ENCODE data around the gene UGT1A5. TPM values are rescaled to one million over a fixed set of nuclear protein-coding genes. Genes with fewer than 3 reads are reported as not detected.

Gene UGT1A5
- polyA plus RNA-seq, 1 experiment = not detected

DNA sequence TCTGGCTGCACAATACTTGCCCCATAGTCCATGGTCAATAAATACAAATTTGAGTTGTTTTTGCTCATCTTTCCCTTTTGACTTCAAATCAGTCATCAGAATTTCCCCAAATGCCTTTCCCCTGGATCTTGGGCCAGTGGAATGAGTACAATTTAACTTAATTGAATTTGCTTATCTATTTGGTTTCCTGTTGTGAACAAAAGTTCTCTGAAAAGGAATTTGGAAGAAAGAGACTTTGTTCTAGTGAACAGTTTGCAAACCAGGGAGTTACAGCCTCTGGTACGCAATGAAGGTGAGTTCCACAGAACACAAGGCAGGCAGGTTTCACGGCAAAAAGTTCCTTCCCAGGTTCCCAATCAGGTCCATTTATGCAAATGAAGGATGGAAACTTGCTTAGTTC, 46.1 kb downstream of the UGT1A5 start:
- TF ChIP-seq, protein P1, sequence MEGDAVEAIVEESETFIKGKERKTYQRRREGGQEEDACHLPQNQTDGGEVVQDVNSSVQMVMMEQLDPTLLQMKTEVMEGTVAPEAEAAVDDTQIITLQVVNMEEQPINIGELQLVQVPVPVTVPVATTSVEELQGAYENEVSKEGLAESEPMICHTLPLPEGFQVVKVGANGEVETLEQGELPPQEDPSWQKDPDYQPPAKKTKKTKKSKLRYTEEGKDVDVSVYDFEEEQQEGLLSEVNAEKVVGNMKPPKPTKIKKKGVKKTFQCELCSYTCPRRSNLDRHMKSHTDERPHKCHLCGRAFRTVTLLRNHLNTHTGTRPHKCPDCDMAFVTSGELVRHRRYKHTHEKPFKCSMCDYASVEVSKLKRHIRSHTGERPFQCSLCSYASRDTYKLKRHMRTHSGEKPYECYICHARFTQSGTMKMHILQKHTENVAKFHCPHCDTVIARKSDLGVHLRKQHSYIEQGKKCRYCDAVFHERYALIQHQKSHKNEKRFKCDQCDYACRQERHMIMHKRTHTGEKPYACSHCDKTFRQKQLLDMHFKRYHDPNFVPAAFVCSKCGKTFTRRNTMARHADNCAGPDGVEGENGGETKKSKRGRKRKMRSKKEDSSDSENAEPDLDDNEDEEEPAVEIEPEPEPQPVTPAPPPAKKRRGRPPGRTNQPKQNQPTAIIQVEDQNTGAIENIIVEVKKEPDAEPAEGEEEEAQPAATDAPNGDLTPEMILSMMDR (IDR thresholded peaks at IDR 0.05; ENCODE audit: insufficient read depth, low read depth, low read length) = no peak
- Histone ChIP-seq H3K4me3 (ENCODE audit: low read depth, low read length) (no peak overlapping the region), H3K27me3 (ENCODE audit: control insufficient read depth, insufficient read depth, low read length) (no peaks in the 10 kb centered on the region; the same call in 1 of the 2 replicates), H3K36me3 (ENCODE audit: control insufficient read depth, insufficient read depth, low read length) (no peaks in the 10 kb centered on the region)
- no peak for DNase-seq (ENCODE audit: low read depth)
- ChIA-PET POLR2A (no interaction called here), CTCF (no interaction called here)

DNA sequence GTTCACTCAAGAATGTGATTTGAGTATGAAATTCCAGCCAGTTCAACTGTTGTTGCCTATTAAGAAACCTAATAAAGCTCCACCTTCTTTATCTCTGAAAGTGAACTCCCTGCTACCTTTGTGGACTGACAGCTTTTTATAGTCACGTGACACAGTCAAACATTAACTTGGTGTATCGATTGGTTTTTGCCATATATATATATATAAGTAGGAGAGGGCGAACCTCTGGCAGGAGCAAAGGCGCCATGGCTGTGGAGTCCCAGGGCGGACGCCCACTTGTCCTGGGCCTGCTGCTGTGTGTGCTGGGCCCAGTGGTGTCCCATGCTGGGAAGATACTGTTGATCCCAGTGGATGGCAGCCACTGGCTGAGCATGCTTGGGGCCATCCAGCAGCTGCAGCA, 47.3 kb downstream of the UGT1A5 start, which contains the start of gene UGT1A1:
Gene UGT1A1 (plus strand): TSS at position 228 of the 400 bp plus-strand sequence. CDS start 18 bp downstream, at position 246.
- DNase-seq (ENCODE audit: low read depth) = no peak
- POLR2A ChIA-PET = no interaction called here
- CTCF ChIA-PET = no interaction called here

DNA sequence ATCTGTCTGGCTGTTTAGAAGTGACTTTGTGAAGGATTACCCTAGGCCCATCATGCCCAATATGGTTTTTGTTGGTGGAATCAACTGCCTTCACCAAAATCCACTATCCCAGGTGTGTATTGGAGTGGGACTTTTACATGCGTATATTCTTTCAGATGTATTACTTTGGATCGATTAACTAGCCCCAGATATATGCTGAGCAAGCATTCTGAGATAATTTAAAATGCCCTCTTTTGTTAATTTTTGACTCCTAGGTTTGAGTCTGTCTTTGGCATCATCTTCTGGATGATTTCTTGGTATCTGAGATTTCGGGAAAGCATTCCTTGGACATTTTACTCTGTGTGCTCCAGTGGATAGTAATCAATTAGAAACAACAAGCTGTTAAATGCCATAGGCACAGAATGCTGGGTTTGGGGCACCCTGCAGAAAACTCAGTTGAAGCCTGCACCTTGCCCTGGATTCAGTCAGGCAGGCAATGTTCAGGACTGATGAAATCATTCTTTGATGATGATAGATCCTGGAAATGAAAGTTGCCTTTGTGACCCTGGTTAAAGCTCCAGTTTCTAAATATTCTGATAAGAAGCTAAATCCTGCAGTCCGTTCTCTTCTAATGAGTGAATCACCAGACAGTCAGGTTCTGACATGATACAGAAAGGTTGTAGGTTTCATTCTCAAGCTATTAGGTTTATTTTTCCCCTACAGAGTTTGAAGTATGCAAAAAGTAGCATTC, 48.5 kb downstream of the UGT1A5 start:
- TF ChIP-seq, protein P1 (IDR thresholded peaks at IDR 0.05; ENCODE audit: insufficient read depth, low read depth, low read length) = no peak
- no peaks in the 10 kb centered on the region; the same call in 1 of the 2 replicates for H3K27me3 ChIP-seq (ENCODE audit: control insufficient read depth, insufficient read depth, low read length)
- DNase-seq (ENCODE audit: low read depth) = no peak
- CTCF ChIA-PET = interaction anchor here (0.6 kb wide), 1 partner anchor 15 kb away, joined by 3 read pairs; no protein-coding TSS in a partner anchor
- no peak overlapping the region for H3K4me3 ChIP-seq (ENCODE audit: low read depth, low read length)
- no peaks in the 10 kb centered on the region for H3K36me3 ChIP-seq (ENCODE audit: control insufficient read depth, insufficient read depth, low read length)
- POLR2A ChIA-PET = no interaction called here

More for the DNA sequence above, 47.3 kb downstream of the UGT1A5 start, which contains the start of gene UGT1A1:
- H3K4me3 ChIP-seq (ENCODE audit: low read depth, low read length) = no peak within 1 kb of the TSS
- no peaks in the 10 kb centered on the region for H3K36me3 ChIP-seq (ENCODE audit: control insufficient read depth, insufficient read depth, low read length)
- TF ChIP-seq, protein P1 (IDR thresholded peaks at IDR 0.05; ENCODE audit: insufficient read depth, low read depth, low read length) = no peak
- H3K27me3 ChIP-seq (ENCODE audit: control insufficient read depth, insufficient read depth, low read length) = no peaks in the 10 kb centered on the region; the same call in 1 of the 2 replicates

DNA sequence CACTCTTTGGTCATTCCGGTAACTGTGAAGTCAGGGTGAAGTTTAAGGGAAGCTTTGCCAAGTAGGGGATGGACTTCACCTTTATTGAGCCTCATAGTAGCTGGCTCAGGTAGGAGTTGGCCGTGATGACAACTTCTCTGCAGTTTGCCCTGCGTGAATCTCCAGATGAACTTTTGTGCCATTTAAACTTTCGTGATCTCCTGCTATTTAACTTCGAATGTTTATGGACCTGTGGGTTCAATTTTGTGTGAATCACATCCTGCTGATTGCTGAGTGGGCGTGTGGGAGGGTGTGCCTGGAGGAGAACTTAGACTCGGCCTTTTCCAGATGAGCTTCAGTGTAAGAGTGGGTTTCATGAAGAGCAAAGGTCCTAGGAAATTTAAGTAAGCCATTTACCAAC, 51.6 kb downstream of the UGT1A5 start:
- TF ChIP-seq, protein P1 (IDR thresholded peaks at IDR 0.05; ENCODE audit: insufficient read depth, low read depth, low read length) = no peak
- no peaks in the 10 kb centered on the region for H3K36me3 ChIP-seq (ENCODE audit: control insufficient read depth, insufficient read depth, low read length)
- CTCF ChIA-PET = interaction anchor here (0.6 kb wide), 1 partner anchor 212 kb away, joined by 3 read pairs; no protein-coding TSS in a partner anchor
- no peak overlapping the region for H3K4me3 ChIP-seq (ENCODE audit: low read depth, low read length)
- peak; percentile 55 for DNase-seq (ENCODE audit: low read depth)
- POLR2A ChIA-PET = interaction anchor here (0.6 kb wide), 1 partner anchor 1697 kb away, joined by 4 read pairs; no protein-coding TSS in a partner anchor
- no peaks in the 10 kb centered on the region for H3K27me3 ChIP-seq (ENCODE audit: control insufficient read depth, insufficient read depth, low read length)

DNA sequence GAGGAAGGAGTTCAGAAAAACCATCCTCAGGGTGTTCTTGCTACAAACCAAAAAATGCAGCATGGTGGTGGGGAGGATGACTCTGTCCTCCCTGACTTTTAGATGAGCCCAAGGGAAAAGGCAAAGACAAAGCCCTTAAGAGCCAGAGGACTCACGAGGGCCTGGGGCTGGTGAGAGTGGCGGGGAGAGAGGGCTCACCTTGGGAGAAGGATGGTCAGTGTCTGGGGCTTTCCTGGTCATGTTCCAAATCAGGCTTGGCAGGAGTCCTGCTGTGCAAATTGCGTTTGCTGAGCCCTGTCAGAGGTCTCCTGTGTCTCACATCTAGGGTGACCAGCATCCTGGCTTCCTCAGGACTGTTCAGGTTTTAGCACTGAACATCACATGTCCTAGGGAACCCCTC, 52.1 kb downstream of the UGT1A5 start:
- TF ChIP-seq, protein P1 (IDR thresholded peaks at IDR 0.05; ENCODE audit: insufficient read depth, low read depth, low read length) = no peak
- ChIA-PET POLR2A (interaction anchor here (0.6 kb wide), 1 partner anchor 1698 kb away, joined by 4 read pairs; no protein-coding TSS in a partner anchor), CTCF (interaction anchor here (0.6 kb wide), 1 partner anchor 211 kb away, joined by 3 read pairs; no protein-coding TSS in a partner anchor)
- Histone ChIP-seq H3K36me3 (ENCODE audit: control insufficient read depth, insufficient read depth, low read length) (no peaks in the 10 kb centered on the region), H3K27me3 (ENCODE audit: control insufficient read depth, insufficient read depth, low read length) (no peaks in the 10 kb centered on the region), H3K4me3 (ENCODE audit: low read depth, low read length) (no peak overlapping the region)
- DNase-seq (ENCODE audit: low read depth) = no peak

All from BJ (cell line).